Measurements from ENCODE around the gene LARP4B.

The LARP4B gene

GRCh38 chr10:810351-810846 is 121.1 kb downstream of the LARP4B start:
- no peak for DNase-seq (ENCODE audit: low read depth in 1 of 2, low spot score in 1 of 2)

- DNase-seq (ENCODE audit: low read depth in 1 of 2, low spot score in 1 of 2) = no peak
Measured at GRCh38 chr10:809671-810350, 121.7 kb downstream of the LARP4B start.

- no peak for DNase-seq (ENCODE audit: low read depth in 1 of 2, low spot score in 1 of 2)
Measured at GRCh38 chr10:807958-808353, 123.5 kb downstream of the LARP4B start.

- DNase-seq (ENCODE audit: low read depth in 1 of 2, low spot score in 1 of 2) = no peak
Measured at GRCh38 chr10:807163-807957, 124.1 kb downstream of the LARP4B start.

GRCh38 chr10:806451-807162 is 124.9 kb downstream of the LARP4B start:
- DNase-seq (ENCODE audit: low read depth in 1 of 2, low spot score in 1 of 2) = no peak

- no peak for DNase-seq (ENCODE audit: low read depth in 1 of 2, low spot score in 1 of 2)
Measured at GRCh38 chr10:805620-806305, 125.7 kb downstream of the LARP4B start.

GRCh38 chr10:804787-805619 is 126.5 kb downstream of the LARP4B start:
- no peak for DNase-seq (ENCODE audit: low read depth in 1 of 2, low spot score in 1 of 2)

- DNase-seq (ENCODE audit: low read depth in 1 of 2, low spot score in 1 of 2) = no peak
Measured at GRCh38 chr10:804191-804781, 127.2 kb downstream of the LARP4B start.

GRCh38 chr10:803041-803741 is 128.3 kb downstream of the LARP4B start:
- no peak for DNase-seq (ENCODE audit: low read depth in 1 of 2, low spot score in 1 of 2)

- no peak for DNase-seq (ENCODE audit: low read depth in 1 of 2, low spot score in 1 of 2)
Measured at GRCh38 chr10:802506-802905, 129.0 kb downstream of the LARP4B start.

GRCh38 chr10:797179-797578 is 134.3 kb downstream of the LARP4B start:
- no peak for DNase-seq (ENCODE audit: low read depth in 1 of 2, low spot score in 1 of 2)

- DNase-seq (ENCODE audit: low read depth in 1 of 2, low spot score in 1 of 2) = no peak
Measured at GRCh38 chr10:796233-796632, 135.3 kb downstream of the LARP4B start.

- DNase-seq (ENCODE audit: low read depth in 1 of 2, low spot score in 1 of 2) = no peak
Measured at GRCh38 chr10:794382-794956, 137.0 kb downstream of the LARP4B start.

GRCh38 chr10:792792-793100 is 138.8 kb downstream of the LARP4B start:
- DNase-seq (ENCODE audit: low read depth in 1 of 2, low spot score in 1 of 2) = no peak

- DNase-seq (ENCODE audit: low read depth in 1 of 2, low spot score in 1 of 2) = no peak
Measured at GRCh38 chr10:792083-792791, 139.3 kb downstream of the LARP4B start.

GRCh38 chr10:791639-792038 is 139.9 kb downstream of the LARP4B start:
- no peak for DNase-seq (ENCODE audit: low read depth in 1 of 2, low spot score in 1 of 2)

GRCh38 chr10:790821-791551 is 140.5 kb downstream of the LARP4B start:
- no peak for DNase-seq (ENCODE audit: low read depth in 1 of 2, low spot score in 1 of 2)

Data from stimulated activated CD4-positive, alpha-beta T cell treated with anti-CD3 and anti-CD28 coated beads, Interleukin-15, amount 100 ng/mL, for 1 hour (primary cell).